Measurements from ENCODE around the gene DIP2B.
"Not testable (repeated sequence)": the region's sequence is repeated elsewhere in the genome, so short reads cannot be mapped to it uniquely, and the experiment has no call there.

The DIP2B gene

DNA sequence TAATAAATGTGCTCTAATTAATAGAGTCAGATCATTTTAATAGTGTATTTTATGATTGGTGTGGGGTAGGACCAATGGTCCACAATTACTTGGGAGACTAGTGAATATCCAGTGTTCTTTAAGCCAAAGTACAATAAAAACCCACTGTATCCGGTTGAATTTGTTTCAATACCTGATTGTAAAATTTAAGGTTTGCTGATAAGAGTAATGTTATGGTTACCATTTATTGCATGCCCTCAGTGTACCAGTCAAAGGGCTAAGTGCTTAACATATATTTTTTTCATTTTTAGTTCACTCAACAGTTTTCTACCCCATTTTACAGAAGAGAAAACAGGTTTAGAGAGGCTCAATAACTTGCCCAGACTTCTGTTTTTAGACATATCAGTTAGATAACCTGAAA lies 161.2 kb downstream of the DIP2B start:
- in situ Hi-C loops (cut with MboI; ENCODE audit: low sequenced_read_pairs), result no loop called here

DNA sequence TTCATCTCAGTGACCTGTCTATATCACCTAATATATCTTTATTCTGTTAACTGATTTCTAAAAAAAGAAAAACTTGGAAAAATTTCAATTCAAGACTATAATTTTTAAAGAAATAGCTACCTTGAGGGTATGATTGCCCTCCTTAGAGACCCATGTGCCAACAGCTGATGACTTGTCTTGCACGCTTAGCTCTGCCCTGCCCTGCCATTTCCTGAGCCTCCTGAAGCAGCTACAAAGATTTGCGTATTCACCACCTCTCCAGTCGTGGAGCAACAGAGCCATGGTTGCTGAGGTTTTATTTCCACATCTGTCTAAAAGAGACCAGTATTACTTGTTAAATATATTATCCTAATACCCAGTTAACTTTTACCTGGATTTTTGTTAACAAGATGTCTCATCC lies 167.4 kb downstream of the DIP2B start:
- in situ Hi-C loops (cut with MboI; ENCODE audit: low sequenced_read_pairs), result no loop called here

GRCh38 chr12:50676756-50677155 lies 172.0 kb downstream of the DIP2B start:
- in situ Hi-C loops (cut with MboI; ENCODE audit: low sequenced_read_pairs), result no loop called here

DNA sequence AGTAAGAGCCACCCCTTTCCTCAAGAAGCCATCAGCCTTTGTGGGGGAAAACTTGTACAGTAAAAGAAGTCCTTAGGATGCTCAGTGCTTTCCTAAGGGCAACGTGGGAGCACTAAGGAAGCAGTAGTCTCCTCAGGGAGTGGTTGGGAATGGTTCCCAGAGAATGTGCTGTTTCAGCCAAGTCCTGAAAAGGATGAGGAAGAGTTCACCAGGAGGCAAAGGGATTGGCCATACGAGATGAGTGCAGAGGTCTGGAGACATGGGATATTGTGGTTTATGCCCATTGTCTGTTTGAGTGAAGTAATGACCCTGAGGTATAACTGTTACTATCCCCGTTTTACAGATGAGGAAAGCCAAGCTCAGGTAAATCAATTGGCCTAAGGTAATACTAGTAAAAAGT lies 173.1 kb downstream of the DIP2B start:
- in situ Hi-C loops (cut with MboI; ENCODE audit: low sequenced_read_pairs), result no loop called here

DNA sequence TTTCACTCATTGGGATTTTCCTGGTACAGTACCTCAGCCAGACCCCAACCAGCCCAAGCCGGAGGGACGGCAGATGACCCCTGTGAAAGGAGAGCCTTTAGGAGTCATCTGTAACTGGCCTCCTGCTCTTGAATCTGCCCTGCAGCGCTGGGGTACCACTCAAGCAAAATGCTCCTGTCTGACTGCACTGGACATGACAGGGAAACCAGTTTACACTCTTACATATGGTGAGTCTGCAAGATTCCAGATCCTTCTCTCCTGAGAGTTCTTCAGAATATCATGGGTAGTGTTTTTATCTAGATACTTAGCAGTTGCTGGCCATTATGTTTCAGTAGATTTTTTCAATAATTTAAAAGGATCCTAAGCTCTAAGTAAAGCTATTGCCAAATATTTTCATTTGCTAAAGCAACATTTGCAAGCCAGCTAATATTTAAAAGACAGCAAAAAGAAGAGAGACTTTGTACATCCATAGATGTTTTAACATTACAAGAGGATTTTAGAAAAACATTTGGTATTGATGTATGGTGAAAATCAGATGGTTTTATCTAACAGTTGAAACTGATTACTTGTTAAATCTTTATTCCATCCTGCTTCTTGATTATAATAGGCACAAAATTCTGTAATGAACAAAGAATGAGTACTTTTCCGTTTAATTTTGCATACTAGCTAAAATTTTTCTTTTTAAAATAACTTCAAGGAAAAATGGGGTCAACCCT lies 174.0 kb downstream of the DIP2B start:
- in situ Hi-C loops (cut with MboI; ENCODE audit: low sequenced_read_pairs), result no loop called here

DNA sequence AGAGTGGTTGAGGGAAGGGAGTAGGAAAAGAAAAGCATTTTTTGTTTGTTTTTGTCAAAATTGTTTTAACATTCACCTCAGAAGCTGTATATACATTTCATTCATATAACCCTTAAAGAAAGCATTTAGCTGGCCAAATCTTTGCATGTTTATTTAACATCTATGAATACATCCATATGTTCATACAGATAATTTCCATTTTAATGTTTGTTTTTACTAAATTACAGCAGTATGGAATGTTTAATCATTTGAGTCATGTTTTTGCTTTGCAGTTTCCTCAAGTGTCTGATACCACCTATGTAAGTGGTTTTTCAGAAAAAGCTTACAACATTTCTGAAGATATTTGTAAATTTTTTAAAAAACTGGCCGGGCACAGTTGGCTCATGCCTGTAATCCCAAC lies 174.8 kb downstream of the DIP2B start:
- in situ Hi-C loops (cut with MboI; ENCODE audit: low sequenced_read_pairs), result no loop called here

- in situ Hi-C loops (cut with MboI; ENCODE audit: low sequenced_read_pairs), result not testable (repeated sequence)
These were observed 176.3 kb downstream of the DIP2B start for GRCh38 chr12:50681064-50681463.

GRCh38 chr12:50685641-50686040 lies 180.9 kb downstream of the DIP2B start:
- in situ Hi-C loops (cut with MboI; ENCODE audit: low sequenced_read_pairs), result no loop called here

DNA sequence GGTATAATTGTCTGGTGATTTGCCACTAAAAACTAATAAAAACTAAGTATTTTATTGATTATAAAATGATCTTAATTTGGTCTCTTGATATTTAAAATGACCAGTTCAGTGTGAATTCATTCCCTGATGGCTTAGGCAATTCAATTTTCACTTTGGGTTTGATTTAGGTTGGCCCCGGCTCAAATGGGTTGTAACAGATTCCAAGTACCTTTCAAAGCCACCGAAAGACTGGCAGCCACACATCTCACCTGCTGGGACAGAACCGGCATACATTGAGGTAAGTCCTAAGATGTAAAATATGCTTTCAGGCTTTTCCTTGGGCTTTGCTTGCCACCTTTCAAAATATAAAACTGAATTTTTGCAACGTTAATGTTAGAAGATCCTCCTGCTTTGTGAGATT lies 181.6 kb downstream of the DIP2B start:
- in situ Hi-C loops (cut with MboI; ENCODE audit: low sequenced_read_pairs), result no loop called here

DNA sequence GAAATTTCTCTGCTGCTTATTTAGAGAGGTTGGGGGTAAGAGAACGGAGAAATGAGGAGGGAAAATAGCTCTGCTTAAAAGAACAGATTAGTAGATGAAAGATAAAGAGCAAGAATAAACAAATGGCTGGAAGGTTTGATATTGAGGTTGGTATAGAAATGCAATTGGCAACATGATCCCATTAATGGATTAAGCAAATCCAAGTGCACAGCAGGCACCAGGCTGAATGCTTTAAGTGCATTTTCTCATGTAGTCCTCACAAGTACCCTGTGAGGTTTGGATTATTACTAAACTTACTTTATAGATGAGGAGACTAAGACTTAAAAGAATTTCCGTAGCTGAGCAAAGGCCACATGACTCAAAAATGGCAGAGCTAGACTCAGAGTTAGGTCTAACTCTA lies 182.2 kb downstream of the DIP2B start:
- in situ Hi-C loops (cut with MboI; ENCODE audit: low sequenced_read_pairs), result no loop called here

GRCh38 chr12:50689437-50689836 lies 184.7 kb downstream of the DIP2B start:
- in situ Hi-C loops (cut with MboI; ENCODE audit: low sequenced_read_pairs), result no loop called here

- in situ Hi-C loops (cut with MboI; ENCODE audit: low sequenced_read_pairs), result no loop called here
These were observed 186.1 kb downstream of the DIP2B start for GRCh38 chr12:50690925-50691324.

DNA sequence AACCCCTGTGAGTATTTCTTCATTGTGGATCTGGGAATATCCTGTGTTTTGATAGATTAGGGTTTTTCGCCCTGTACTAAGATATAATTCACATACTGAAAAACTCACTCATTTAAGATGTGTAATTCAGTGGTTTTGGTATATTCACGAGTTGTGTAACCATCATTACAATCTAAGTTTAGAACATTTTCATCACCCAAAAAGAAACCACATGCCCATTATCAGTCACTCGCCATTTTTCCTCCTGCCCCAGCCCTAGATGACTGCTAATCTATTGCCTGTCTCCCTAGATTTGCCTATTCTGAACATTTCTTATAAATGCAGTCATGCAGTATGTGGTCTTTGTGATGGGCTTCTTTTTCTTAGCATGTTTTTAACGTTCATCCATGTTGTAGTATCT lies 191.2 kb downstream of the DIP2B start:
- in situ Hi-C loops (cut with MboI; ENCODE audit: low sequenced_read_pairs), result no loop called here

DNA sequence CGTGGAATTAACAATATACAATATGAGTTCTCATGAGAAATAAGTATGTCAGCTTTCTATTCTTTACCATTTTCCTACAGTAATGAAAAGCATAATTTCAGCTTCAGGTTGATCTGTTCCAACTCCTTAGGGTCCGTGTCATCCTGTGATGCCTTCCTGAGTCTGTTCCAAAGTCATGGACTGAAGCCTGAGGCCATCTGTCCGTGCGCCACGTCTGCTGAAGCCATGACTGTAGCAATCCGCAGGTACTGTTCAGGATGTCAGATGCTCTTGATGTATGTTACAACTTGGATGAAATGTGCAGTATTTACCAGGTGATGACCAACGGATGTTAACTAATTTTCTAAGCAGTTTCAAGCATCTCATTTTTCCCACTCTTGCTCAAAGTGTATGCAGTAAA lies 192.1 kb downstream of the DIP2B start:
- in situ Hi-C loops (cut with MboI; ENCODE audit: low sequenced_read_pairs), result no loop called here

- in situ Hi-C loops (cut with MboI; ENCODE audit: low sequenced_read_pairs), result no loop called here
These were observed 194.4 kb downstream of the DIP2B start for GRCh38 chr12:50699154-50699553.

- in situ Hi-C loops (cut with MboI; ENCODE audit: low sequenced_read_pairs), result no loop called here
These were observed 195.2 kb downstream of the DIP2B start for GRCh38 chr12:50699940-50700339.

- in situ Hi-C loops (cut with MboI; ENCODE audit: low sequenced_read_pairs), result no loop called here
These were observed 201.8 kb downstream of the DIP2B start for GRCh38 chr12:50706606-50707005.

DNA sequence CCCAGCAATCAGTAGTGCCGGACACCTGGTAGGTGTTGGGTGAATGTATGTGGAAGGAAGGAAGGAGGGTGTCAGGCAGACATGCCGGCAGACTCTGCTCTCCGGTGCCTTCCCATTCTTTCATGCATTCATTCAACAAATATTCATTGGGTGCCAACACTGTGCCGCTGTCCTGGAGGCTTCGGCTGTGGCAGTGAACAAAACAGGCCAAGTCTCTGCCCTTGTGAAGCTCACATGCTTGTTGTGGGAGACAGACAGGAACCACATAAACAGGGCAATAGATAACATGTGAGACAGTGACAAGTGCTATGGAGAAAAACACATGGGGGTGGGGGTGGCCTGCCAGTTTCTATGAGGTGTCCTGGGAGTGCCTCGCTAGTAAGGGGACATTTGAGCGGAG lies 202.6 kb downstream of the DIP2B start:
- in situ Hi-C loops (cut with MboI; ENCODE audit: low sequenced_read_pairs), result no loop called here

- in situ Hi-C loops (cut with MboI; ENCODE audit: low sequenced_read_pairs), result no loop called here
These were observed 203.8 kb downstream of the DIP2B start for GRCh38 chr12:50708631-50709030.

GRCh38 chr12:50711121-50711520 lies 206.3 kb downstream of the DIP2B start:
- in situ Hi-C loops (cut with MboI; ENCODE audit: low sequenced_read_pairs), result no loop called here

DNA sequence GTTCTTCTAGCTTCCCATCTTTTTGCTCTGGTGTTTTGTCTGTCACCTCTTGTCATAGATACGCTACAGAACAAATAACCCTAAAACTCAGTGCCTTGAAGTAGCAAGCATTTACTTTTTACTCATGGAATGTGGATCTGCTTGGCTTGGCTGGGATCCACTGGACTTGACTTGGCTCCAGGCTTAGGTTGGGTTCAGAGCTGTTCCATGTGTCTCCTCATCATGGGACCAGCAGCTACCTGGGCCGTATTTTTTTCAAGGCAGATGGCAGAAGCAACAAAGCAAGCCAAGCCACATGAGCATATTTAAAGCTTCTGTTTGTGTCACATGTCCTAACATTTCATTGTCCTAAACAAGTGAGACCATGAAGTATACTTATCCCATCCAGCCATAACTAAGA lies 210.4 kb downstream of the DIP2B start:
- in situ Hi-C loops (cut with MboI; ENCODE audit: low sequenced_read_pairs), result no loop called here

GRCh38 chr12:50718760-50719159 lies 214.0 kb downstream of the DIP2B start:
- in situ Hi-C loops (cut with MboI; ENCODE audit: low sequenced_read_pairs), result no loop called here

DNA sequence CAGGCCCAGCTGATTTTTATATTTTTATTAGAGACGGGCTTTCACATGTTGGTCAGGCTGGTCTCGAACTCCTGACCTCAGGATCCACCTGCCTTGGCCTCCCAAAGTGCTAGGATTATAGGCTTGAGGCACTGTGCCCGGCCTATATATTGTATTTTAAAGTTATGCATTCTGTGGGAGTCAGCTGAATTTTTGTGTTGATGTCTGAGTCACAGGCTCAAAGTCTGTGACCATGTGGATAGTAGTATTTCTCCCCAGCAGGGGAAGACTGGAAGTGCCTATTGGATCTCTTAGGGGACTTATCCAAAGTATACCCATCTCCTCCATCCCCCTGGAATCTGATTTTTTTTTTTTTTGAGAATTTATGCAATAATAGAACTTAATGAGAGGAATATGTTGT lies 215.3 kb downstream of the DIP2B start:
- in situ Hi-C loops (cut with MboI; ENCODE audit: low sequenced_read_pairs), result no loop called here

Data from HL-60/S4 (cell line).